Measurements from ENCODE around the gene OOSP1.
"Not testable (repeated sequence)": the region's sequence is repeated elsewhere in the genome, so short reads cannot be mapped to it uniquely, and the experiment has no call there.

The OOSP1 gene

GRCh38 chr11:59968395-59968783, 30.2 kb downstream of the OOSP1 start:
- no peaks in the 10 kb centered on the region for H3K9me3 Mint-ChIP-seq

GRCh38 chr11:59973097-59973496, 34.9 kb downstream of the OOSP1 start:
- Mint-ChIP-seq H3K4me1 (no peaks in the 10 kb centered on the region), H3K4me3 (no peak overlapping the region), H3K27me3 (peaks cover 0 to 5% of the 10 kb centered on the region in 2 donors), H3K27ac (no peak overlapping the region), H3K9me3 (no peaks in the 10 kb centered on the region), H3K36me3 (no peaks in the 10 kb centered on the region)
- no peak for ATAC-seq (replicated peaks)
- no peak for DNase-seq

More at GRCh38 chr11:59968395-59968783, 30.2 kb downstream of the OOSP1 start:
- H3K36me3 Mint-ChIP-seq: no peaks in the 10 kb centered on the region
- H3K27me3 Mint-ChIP-seq: no peaks in the 10 kb centered on the region
- H3K4me1 Mint-ChIP-seq: no peaks in the 10 kb centered on the region
- no peak overlapping the region for H3K4me3 Mint-ChIP-seq
- DNase-seq (no peak), ATAC-seq (replicated peaks) (no peak)
- no peak overlapping the region for H3K27ac Mint-ChIP-seq

- Mint-ChIP-seq H3K4me3 (no peak overlapping the region), H3K9me3 (no peaks in the 10 kb centered on the region), H3K27ac (no peak overlapping the region), H3K4me1 (peaks cover 2 to 7% of the 10 kb centered on the region in 2 donors), H3K27me3 (peaks cover 22 to 25% of the 10 kb centered on the region in 2 donors), H3K36me3 (no peaks in the 10 kb centered on the region)
- no peak for ATAC-seq (replicated peaks)
- no peak for DNase-seq
These were observed 43.0 kb downstream of the OOSP1 start for GRCh38 chr11:59981106-59981770.

GRCh38 chr11:59982037-59982436, 43.8 kb downstream of the OOSP1 start:
- not testable (repeated sequence) for H3K27ac Mint-ChIP-seq; ATAC-seq (replicated peaks); H3K9me3 Mint-ChIP-seq; H3K4me1 Mint-ChIP-seq; H3K4me3 Mint-ChIP-seq; H3K36me3 Mint-ChIP-seq; DNase-seq
- peaks cover 22 to 25% of the 10 kb centered on the region in 2 donors for H3K27me3 Mint-ChIP-seq

GRCh38 chr11:59983212-59983611, 45.0 kb downstream of the OOSP1 start:
- DNase-seq (no peak), ATAC-seq (replicated peaks) (no peak)
- H3K36me3 Mint-ChIP-seq: no peaks in the 10 kb centered on the region
- no peak overlapping the region for H3K4me3 Mint-ChIP-seq
- H3K27me3 Mint-ChIP-seq: peaks cover 17 to 24% of the 10 kb centered on the region in 2 donors
- peaks cover 2 to 7% of the 10 kb centered on the region in 2 donors for H3K4me1 Mint-ChIP-seq
- H3K9me3 Mint-ChIP-seq: no peaks in the 10 kb centered on the region
- no peak overlapping the region for H3K27ac Mint-ChIP-seq

GRCh38 chr11:59984368-59984767, 46.1 kb downstream of the OOSP1 start:
- peaks cover 20% of the 10 kb centered on the region in 2 donors for H3K27me3 Mint-ChIP-seq
- no peak overlapping the region for H3K4me3 Mint-ChIP-seq
- peaks cover 2 to 7% of the 10 kb centered on the region in 2 donors for H3K4me1 Mint-ChIP-seq
- no peaks in the 10 kb centered on the region for H3K36me3 Mint-ChIP-seq
- H3K27ac Mint-ChIP-seq: no peak overlapping the region
- peaks cover 6 to 7% of the 10 kb centered on the region in 2 donors for H3K9me3 Mint-ChIP-seq
- no peak for ATAC-seq (replicated peaks)
- no peak for DNase-seq

- DNase-seq (no peak), ATAC-seq (replicated peaks) (no peak)
- H3K4me1 Mint-ChIP-seq: no peaks in the 10 kb centered on the region
- peaks cover 0 to 3% of the 10 kb centered on the region in 2 donors for H3K36me3 Mint-ChIP-seq
- peaks cover 34 to 41% of the 10 kb centered on the region in 2 donors for H3K27me3 Mint-ChIP-seq
- no peak overlapping the region for H3K27ac Mint-ChIP-seq
- no peak overlapping the region for H3K4me3 Mint-ChIP-seq
- peaks cover 18 to 32% of the 10 kb centered on the region in 2 donors for H3K9me3 Mint-ChIP-seq
These were observed 52.2 kb downstream of the OOSP1 start for GRCh38 chr11:59990421-59990820.

GRCh38 chr11:59992425-59992824, 54.2 kb downstream of the OOSP1 start:
- H3K27me3 Mint-ChIP-seq: peaks cover 34 to 41% of the 10 kb centered on the region in 2 donors
- H3K27ac Mint-ChIP-seq: no peak overlapping the region
- ATAC-seq (replicated peaks): no peak
- peaks cover 18 to 32% of the 10 kb centered on the region in 2 donors for H3K9me3 Mint-ChIP-seq
- H3K36me3 Mint-ChIP-seq: peaks cover 0 to 3% of the 10 kb centered on the region in 2 donors
- no peaks in the 10 kb centered on the region for H3K4me1 Mint-ChIP-seq
- no peak overlapping the region for H3K4me3 Mint-ChIP-seq
- DNase-seq: no peak

- ATAC-seq (replicated peaks): no peak
- Mint-ChIP-seq H3K9me3 (peaks cover 2 to 5% of the 10 kb centered on the region in 2 donors), H3K4me3 (no peak overlapping the region), H3K27me3 (peaks cover 14 to 16% of the 10 kb centered on the region in 2 donors), H3K27ac (no peak overlapping the region), H3K36me3 (no peaks in the 10 kb centered on the region), H3K4me1 (no peaks in the 10 kb centered on the region)
- DNase-seq: no peak
These were observed 59.6 kb downstream of the OOSP1 start for GRCh38 chr11:59997800-59998199.

GRCh38 chr11:59999691-60000090, 61.5 kb downstream of the OOSP1 start:
- no peaks in the 10 kb centered on the region for H3K9me3 Mint-ChIP-seq
- H3K27me3 Mint-ChIP-seq: peaks cover 12 to 13% of the 10 kb centered on the region in 2 donors
- ATAC-seq (replicated peaks) (no peak), DNase-seq (no peak)
- no peak overlapping the region for H3K27ac Mint-ChIP-seq
- H3K4me1 Mint-ChIP-seq: no peaks in the 10 kb centered on the region
- H3K4me3 Mint-ChIP-seq: no peak overlapping the region
- no peaks in the 10 kb centered on the region for H3K36me3 Mint-ChIP-seq

GRCh38 chr11:60003729-60004128, 65.5 kb downstream of the OOSP1 start:
- peaks cover 8 to 10% of the 10 kb centered on the region in 2 donors for H3K27me3 Mint-ChIP-seq
- DNase-seq (no peak), ATAC-seq (replicated peaks) (no peak)
- H3K4me1 Mint-ChIP-seq: no peaks in the 10 kb centered on the region
- no peak overlapping the region for H3K4me3 Mint-ChIP-seq
- H3K27ac Mint-ChIP-seq: no peak overlapping the region
- no peaks in the 10 kb centered on the region for H3K36me3 Mint-ChIP-seq
- H3K9me3 Mint-ChIP-seq: no peaks in the 10 kb centered on the region

- H3K27ac Mint-ChIP-seq: no peak overlapping the region
- peaks cover 0 to 1% of the 10 kb centered on the region in 2 donors for H3K36me3 Mint-ChIP-seq
- ATAC-seq (replicated peaks): no peak
- no peaks in the 10 kb centered on the region for H3K4me1 Mint-ChIP-seq
- peaks cover 6 to 17% of the 10 kb centered on the region in 2 donors for H3K27me3 Mint-ChIP-seq
- DNase-seq: no peak
- H3K9me3 Mint-ChIP-seq: no peaks in the 10 kb centered on the region
- no peak overlapping the region for H3K4me3 Mint-ChIP-seq
These were observed 67.1 kb downstream of the OOSP1 start for GRCh38 chr11:60005360-60005759.

All from stimulated activated naive B cell treated with anti-CD40 and anti-IgM and Interleukin-4, amounts not matched to agents 10 μg/mL and 1 μg/mL and 100 μg/mL, for 72 hours (primary cell).